GM10847 (cell line): Measurements from ENCODE around the gene MATN1.

Experiments used
- POLR2A ChIP-seq: IDR thresholded peaks from 2 replicates; pipeline ENCODE4 v1.6.1; 2011; ENCODE audit not compliant: insufficient read length; ENCODE audit errors: extremely low read depth

MATN1 gene

DNA sequence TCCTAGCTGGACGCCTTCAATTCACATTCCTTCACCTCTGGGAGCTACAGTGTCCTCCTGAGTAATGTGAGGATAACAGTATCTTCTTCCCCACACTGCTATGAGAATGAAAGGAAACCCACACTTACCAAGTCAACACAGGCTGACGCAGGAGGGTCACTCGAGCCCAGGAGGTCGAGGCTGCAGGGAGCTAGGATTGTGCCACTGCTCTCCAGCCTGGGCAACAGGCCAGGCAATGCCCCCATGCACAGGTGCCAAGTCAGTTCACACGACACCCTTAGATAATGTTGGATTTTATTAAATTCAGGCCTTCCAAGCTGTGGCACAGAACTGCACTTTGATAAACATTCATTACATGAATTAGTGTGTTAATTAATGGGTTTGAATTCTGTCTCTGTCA, 31.9 kb downstream of the MATN1 start:
- no peak for TF ChIP-seq POLR2A

DNA sequence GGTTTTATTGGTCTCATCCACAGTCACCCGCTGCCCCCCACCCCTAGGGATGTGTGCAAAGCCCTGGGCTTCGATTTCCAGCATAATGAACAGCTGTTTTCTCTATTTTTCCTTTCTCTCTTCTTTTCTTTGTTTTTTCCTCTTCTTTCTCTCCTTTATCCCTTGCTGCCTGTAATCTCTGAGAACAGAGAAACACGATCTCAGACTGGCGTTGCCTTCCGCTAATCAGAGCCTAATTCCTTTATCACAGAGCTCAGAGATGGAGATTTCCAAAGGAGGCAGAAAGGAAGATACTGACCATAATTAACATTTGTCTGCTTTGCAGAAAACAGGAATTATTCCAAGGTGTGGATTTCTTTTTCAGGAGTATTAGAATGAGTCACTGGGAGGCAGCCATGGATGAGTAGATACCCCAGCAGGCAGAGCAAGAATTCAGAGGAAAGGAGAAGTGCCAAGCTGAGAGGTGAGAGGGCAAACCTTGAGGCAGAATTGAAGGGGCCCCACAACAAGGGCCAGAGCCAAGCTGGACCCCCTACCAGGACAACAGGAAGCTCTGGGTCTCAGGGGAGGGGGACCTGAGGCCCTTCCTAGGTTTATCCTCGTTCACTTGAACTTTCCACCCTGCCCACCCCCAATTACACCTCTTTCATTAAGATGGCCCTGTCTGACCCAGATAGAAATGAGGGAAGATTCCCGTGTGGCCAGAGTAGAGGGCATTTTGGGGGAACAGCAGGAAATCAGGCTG, 33.3 kb downstream of the MATN1 start:
- no peak for TF ChIP-seq POLR2A

DNA sequence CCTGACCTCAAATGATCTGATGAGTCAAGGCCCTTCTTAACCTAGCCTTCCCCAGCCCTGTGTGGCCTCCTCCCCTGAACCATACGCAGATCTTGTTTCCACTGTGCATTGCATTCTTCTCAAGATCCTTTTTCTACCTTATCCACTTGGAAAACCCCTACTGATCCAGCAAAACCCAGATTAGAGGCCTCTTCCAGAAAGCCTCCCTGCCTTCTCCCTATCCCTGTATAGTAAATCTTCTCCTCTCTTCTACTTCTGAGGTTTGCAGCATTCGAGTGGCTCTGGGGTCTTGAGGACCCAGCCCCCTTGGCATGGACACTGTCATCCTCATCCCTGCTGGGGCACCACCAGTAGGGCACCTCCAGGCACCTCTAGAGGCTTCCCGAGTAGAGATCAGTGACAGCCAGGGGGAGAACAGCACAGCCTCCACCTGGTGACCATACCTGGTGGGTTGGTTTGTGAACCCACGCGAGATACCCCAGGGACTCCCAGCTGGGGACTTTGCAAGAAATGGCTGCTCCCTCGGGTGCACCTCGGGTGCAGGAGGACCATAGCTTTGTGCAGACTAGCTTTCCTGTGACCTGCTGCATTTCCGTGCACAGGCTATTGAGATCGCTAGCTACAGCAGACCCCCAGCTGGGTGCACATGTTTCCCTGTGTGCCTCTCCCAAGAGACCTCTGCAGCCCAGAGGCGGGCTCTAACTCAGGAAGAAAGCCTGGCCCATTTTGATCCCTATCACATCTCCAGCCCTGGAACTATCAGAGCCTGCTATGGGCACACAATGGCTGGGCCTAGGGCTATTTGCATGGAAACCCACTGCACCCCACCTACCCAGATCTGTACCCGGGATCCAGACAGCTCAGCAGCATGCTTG, 34.2 kb downstream of the MATN1 start:
- TF ChIP-seq POLR2A: no peak

DNA sequence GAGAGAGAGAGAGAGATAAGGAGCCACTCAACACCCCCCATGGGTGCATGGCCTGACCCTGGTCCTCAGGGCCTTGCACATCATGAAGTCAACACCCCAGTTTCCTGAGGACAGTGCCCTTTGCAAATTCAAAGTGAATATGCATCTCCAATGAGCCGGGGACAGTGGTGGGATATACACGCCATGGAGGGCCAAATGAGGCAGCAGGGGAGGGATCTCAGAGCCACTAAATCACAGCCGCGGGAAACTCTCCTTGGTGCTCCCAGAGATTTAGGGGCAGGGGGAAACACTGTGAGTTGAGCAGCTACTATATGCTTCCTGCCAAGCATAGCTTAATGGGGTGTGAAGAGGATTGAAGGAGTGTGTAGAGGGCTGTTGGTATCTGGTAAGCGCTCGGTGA, 35.5 kb downstream of the MATN1 start:
- TF ChIP-seq POLR2A: no peak

DNA sequence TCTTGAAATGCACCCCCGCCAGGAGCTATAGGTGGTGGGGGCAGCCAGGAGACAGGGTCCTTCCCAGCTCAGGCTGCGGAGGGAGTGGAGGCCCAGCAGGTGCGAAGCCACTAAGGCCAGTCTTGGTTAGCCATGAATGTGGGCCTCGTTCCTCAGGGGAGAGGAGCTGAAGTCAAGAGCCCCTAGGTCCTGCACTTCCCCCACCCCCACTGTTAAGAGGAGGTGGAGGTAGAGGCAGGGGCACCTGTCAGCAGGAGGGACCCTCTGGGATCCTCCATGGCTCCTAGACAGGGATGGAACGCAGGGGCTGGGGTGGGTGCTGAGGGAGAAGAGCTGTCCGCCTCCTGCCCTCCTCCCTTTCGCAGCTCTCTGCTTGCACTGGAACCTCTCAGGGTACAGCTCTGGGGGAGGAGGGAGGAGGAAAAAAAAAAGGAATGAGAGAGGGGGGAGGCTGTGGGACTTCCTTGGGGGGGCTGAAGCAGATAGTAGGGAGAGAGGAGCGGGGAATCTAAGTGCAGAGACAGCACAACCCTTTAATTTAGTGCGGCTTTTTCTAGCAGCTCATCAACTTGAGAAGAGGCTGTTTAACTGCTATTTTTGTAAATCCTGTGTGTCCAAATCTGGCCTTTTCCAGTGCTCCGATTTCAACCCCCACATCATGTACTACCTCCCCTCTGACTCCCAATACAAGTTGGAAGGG, 37.0 kb downstream of the MATN1 start:
- no peak for TF ChIP-seq POLR2A

DNA sequence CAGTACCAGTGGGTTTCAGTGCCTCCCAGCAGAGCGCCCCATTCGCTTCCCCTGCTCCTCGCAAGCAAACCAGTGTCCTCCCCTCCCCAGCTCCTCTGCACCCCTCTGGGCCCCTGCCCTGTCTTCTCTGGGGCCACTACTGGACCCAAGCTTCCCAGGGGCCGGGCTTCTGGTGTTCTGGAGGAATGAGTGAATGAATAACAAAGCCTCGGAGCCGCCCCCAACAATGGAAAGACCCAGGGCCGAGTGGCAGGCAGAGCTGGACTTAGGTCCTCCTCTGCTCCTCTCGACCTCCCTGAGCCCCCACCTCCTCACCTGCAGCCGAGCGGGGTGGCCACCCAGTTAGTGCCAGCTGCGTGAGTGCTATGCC, 37.6 kb downstream of the MATN1 start:
- no peak for TF ChIP-seq POLR2A

DNA sequence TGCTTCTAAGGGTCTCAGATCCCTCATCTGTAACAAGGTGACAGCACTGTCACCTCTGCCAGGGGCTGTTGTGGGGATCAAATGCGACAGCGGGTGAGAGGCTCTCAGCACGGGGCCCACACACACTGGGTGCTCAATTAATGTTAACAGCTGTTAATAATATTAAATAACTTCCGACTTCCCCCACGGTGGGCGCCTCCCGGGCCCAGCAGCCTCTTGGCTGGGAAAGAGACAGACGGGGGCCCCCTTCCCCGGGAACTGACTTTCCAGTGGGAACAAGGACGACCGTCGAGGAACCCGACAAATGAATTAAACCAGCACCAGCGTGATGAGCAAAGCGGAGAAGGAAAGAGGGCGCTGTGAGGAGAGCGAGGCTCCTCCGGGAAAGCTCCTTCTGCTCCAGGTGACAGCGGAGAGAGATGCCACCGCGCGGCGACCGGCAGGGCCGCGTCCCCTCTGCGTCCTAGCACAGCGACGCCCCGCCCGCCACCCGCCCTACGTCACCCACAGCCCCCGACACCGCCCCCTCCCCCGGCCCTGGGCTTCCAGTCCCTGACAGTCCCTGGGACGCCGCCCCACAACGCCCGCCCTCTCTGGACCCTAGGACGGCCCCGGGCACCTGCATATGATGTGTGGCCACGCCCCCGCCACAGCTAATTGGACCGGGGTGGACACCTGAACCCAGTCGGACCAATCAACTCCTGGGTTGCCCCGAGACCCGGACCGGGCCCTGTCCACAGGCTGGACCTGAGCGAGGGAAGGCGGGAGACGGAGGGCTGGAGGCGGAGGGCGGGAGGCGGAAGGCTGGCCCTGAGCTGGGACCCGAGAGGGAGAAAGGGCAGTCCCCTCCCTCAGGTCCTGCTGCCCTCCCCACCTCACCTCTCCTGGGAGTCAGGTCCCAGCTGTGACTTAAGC, 38.2 kb downstream of the MATN1 start:
- TF ChIP-seq POLR2A: no peak

DNA sequence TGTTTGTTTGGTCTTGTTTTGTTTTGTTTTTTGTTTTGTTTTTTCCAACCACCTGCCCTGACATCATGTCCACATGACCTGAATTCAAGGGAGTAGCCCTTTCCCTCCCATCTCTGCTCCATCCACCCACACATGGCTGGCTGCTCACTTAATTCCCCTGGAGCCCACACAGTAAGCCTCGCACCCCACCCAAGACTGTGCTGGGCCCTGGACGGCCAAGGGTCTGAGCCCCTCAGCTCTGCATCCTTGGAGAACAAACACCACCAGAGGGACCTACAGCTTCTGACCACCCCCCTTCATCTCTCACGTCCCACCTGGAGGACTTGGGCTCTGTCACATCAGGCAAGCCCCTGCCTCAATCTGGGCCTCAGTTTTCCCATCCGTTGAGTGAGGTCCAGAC, 39.1 kb downstream of the MATN1 start:
- no peak for TF ChIP-seq POLR2A

DNA sequence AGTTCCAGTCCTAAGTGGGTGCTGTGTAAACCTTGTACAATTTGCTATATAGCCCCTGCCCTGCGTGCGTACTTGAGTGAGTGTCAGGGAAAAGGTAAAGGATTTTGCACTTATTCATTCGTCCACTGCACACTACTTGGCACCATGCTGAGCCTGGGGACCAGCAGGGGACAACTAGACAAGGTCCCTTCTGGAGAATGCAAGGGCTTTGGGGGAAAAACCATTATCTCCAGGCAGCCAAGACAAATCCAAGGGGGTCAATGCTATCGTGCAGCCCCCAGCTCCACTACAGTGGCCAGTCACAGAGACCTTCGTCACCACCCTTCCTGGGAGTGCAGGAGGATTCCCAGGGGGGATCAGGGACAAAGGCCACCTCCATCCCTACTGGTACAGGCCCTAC, 39.7 kb downstream of the MATN1 start:
- TF ChIP-seq POLR2A: no peak

DNA sequence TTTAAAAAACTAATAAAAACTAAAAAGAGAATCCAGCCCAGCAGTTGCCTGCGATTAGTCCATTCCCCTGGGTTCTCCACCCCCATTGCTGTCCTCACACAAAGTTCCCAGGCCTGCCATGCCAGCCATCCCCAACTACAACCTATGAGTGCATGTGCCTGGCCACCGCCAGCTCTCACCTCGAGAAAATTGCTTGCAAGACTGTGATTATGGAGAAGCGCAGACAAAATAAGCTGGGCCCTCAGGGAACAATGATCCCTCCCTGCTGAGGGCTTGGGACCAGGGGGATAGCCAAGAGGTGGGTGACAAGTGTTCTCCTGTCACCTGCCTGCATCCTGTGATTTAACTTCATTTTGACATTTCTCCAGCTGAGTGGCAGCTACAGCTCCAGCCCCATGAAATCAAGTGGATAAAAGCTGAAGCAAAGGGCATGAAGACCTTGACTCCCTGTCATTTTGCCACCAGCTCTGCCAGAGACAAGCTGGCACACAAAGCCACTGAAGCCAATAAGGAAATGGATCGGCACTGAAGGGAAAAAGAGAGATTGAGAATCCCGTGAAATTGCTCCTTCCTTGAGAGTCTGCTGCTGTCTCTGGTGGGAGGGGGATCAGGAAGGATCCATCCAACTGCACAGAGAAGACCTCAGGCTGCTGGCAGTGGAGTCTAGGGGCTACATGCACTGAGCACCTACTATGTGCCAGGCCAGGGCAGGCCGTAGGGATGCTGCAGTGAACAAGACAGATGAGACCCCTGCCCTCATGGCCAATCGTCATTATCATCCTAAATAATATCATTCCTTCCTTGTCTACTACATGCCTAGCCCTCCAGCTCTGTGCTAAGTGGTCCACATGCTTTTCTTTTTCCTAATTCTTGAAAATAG, 40.7 kb downstream of the MATN1 start:
- TF ChIP-seq POLR2A: no peak

DNA sequence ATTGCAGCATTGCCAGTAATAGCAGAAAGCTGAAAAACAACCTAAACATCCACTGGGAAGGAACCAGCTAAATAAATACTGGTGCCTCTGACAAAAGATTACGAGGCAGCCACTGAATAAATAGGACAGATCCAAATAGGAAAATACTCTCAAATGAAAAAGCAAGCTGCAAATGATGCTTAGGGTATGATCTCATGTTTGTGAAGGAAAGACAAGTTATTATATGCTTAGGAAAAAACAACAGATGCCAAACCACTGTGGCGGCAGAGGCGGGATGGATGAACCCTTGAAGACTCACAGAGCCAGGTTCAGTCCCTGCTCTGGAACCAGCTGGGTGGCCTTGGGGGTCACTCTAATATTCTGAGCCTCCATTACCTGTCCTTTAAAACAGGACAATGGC, 41.6 kb downstream of the MATN1 start:
- TF ChIP-seq POLR2A: no peak

DNA sequence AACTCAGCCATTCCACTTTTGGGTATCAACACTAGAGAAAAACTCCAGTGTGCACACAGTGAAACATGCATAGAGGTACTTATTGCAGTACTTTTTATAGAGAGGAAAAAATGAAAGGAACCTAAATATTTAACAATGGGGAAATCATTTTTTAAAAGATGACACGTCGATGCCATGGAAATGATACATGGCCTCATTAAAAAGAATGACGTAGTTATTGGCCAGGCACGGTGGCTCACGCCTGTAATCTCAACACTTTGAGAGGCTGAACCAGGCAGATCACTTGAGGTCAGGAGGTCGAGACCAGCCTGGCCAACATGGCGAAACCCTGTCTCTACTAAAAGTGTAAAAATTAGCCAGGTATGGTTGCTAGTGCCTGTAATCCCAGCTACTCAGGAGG, 42.5 kb downstream of the MATN1 start:
- TF ChIP-seq POLR2A: no peak

DNA sequence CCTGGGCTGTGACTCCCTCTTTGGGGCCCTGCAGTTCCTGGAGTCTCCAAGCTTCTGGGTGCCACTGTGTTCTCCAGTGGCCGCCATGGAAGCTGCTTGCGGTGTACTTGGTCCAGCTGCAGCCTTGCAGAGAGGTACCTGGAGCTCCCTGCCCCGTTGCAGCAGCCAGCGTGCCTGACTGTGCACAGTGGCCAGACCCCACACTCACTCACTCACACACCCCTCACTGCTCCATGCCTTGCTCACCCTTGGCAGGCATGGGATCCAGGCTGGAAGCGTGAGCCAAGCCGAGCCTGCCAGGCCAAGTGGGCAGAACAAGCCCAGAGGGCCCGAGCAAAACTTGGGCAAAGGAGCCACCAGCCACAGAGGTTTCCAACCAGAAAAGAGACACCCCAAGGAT, 43.0 kb downstream of the MATN1 start:
- TF ChIP-seq POLR2A: no peak

DNA sequence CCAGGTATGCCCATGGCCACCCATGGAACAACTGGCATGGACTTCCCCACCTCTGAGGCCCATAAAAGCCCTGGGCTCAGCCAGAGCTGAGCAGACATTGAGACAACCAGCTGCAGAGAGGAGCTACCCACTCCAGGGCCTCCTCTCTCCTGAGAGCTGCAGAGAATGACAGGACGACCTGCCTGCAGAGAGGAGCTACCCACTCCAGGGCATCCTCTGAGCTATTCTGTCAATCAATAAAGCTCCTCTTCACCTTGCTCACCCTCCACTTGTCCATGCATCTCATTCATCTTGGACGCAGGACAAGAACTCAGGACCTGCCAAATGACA, 43.4 kb downstream of the MATN1 start:
- no peak for TF ChIP-seq POLR2A

DNA sequence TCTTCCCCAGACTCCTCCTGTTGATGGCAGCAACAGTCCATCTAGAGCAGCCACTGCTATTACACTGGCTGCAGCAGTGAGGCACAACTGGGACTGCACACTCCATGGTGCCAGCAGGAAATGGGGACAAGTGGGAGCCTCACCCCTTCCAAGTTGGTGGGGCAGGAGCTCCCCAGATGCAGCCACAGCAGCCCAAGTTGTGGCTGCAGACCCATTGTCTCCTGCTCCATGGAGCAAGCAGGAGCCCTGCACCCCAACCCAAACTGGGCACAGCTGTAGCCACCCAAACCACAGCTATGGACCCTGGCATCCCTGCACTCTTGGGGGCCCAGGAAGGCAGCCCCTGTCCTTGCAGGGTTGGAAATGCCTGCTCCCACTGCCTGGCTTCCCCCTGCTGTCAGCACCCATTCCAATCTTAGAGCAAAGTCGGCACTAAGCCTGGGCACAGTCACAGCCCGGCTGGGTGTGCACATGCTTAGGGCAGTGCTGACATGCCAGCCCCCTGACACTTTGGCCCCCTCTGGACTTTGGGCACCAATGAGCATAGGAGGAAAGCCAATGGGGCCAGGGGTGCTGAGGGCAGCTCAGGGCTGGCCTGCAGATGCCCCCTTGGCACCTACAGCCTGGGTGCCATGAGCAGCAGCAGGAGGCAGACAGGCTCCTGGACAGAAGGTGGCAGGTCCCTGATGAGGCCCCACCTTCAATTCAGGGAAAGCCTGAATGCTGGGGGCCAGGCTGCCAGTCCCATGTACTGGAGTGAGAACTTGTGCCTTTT, 44.0 kb downstream of the MATN1 start:
- TF ChIP-seq POLR2A: no peak
